A549 (cell line): ENCODE measurements around the gene MAD1L1. TPM values are rescaled to one million over a fixed set of nuclear protein-coding genes. Genes with fewer than 3 reads are reported as not detected.

ENCODE experiments used
- ATAC-seq, 2 experiments: fragments of 200-7000 bp in 1 of 2; fragments of >200 bp in 1 of 2; cut with Nextera tagmentation in 1 of 2; cut with Tn5 transposase in 1 of 2; 3 replicates each; pipeline versions ENCODE4 v1.8.0 to v1.9.1; 2018 to 2020; ENCODE audit warnings: mild to moderate bottlenecking in 1 of 2, moderate library complexity in 1 of 2
- CTCF ChIA-PET: fragments of 300-600 bp; sonication (Branson Sonifier 250); formaldehyde crosslinking; extraction: SDS; loops from one replicate; lab custom pipeline; 2021; ENCODE audit warnings: antibody characterized with exemption, inconsistent platforms; lab: Yijun Ruan, JAX
- POLR2A ChIA-PET: fragments of 350-600 bp; formaldehyde crosslinking; extraction: SDS; loops from one replicate; lab custom pipeline; 2021; ENCODE audit warnings: antibody characterized with exemption, inconsistent platforms; lab: Yijun Ruan, JAX
- DNase-seq, 2 experiments: peaks; one replicate each; pipeline versions ENCODE4 v3.0.0 to v3.0.0-alpha.2; 2011 to 2016; ENCODE audit warnings: low read depth in 1 of 2, low spot score in 1 of 2
- FAIRE-seq: peaks from 2 replicates; lab custom pipeline; 2011; peaks lifted over from hg19 to GRCh38; lab: Jason Lieb, UNC
- H3K27ac ChIP-seq, 2 experiments: fragments of >200 bp; sonication (Bioruptor Twin); formaldehyde crosslinking; 3 replicates each; pipeline ENCODE4 v1.5.1; 2016 to 2017
- H3K4me1 ChIP-seq: fragments of >200 bp; sonication (Bioruptor Twin); formaldehyde crosslinking; 3 replicates; pipeline ENCODE4 v1.6.1; 2016
- H3K4me2 ChIP-seq: fragments of >200 bp; sonication (Bioruptor Twin); formaldehyde crosslinking; 3 replicates; pipeline ENCODE4 v1.6.1; 2016
- H3K4me3 ChIP-seq: fragments of >200 bp; sonication (Bioruptor Twin); formaldehyde crosslinking; 3 replicates; pipeline ENCODE4 v1.5.1; 2016
- H3K9me3 ChIP-seq: fragments of >200 bp; sonication (Bioruptor Twin); formaldehyde crosslinking; 3 replicates; pipeline ENCODE4 v1.6.1; 2016
- CEBPB ChIP-seq, 2 experiments: fragments of >200 bp in 1 of 2; sonication (Bioruptor Twin) in 1 of 2; formaldehyde crosslinking in 1 of 2; IDR thresholded peaks; 2 replicates each; pipeline ENCODE4 v1.6.1; 2012 to 2016
- CHD2 ChIP-seq: fragments of 150-350 bp; IDR thresholded peaks from 2 replicates; pipeline ENCODE4 v1.6.1; 2014; ENCODE audit warnings: low read length; ENCODE audit not compliant: partially characterized antibody
- FOSL2 ChIP-seq, 2 experiments: fragments of 450-650 bp in 1 of 2; fragments of >200 bp in 1 of 2; sonication (Bioruptor Twin) in 1 of 2; formaldehyde crosslinking; IDR thresholded peaks; 2 replicates each; pipeline versions ENCODE4 v1.5.0 to v1.6.1; 2016 to 2020; ENCODE audit warnings: mild to moderate bottlenecking in 1 of 2, moderate library complexity in 1 of 2
- HOXA7 ChIP-seq: fragments of 250-450 bp; sonication (Bioruptor Pico); IDR thresholded peaks from 2 replicates; pipeline ENCODE4 v1.5.0; 2020; ENCODE audit warnings: mild to moderate bottlenecking, moderate library complexity
- KDM5A ChIP-seq: fragments of 200-600 bp; sonication (generic); IDR thresholded peaks from 2 replicates; pipeline ENCODE4 v1.6.1; 2016; ENCODE audit warnings: antibody characterized with exemption, mild to moderate bottlenecking
- MYC ChIP-seq: IDR thresholded peaks from 2 replicates; pipeline ENCODE4 v1.6.1; 2012; ENCODE audit warnings: mild to moderate bottlenecking, inconsistent platforms, low read length, improper control_type of control experiment, borderline replicate concordance
- SMC3 ChIP-seq: fragments of >200 bp; sonication (Bioruptor Twin); formaldehyde crosslinking; IDR thresholded peaks from 3 replicates; pipeline ENCODE4 v1.6.1; 2018; ENCODE audit warnings: inconsistent platforms
- SREBF2 ChIP-seq: fragments of 450-650 bp; IDR thresholded peaks from 2 replicates; pipeline ENCODE4 v1.6.1; 2014; ENCODE audit warnings: mild to moderate bottlenecking, moderate library complexity
- TFCP2L1 ChIP-seq: fragments of 250-450 bp; sonication (Bioruptor Pico); IDR thresholded peaks from 2 replicates; pipeline ENCODE4 v1.5.0; 2021; ENCODE audit warnings: mild to moderate bottlenecking
- ZFP36 ChIP-seq: fragments of 450-650 bp; IDR thresholded peaks from 2 replicates; pipeline ENCODE4 v1.6.1; 2014; ENCODE audit warnings: borderline replicate concordance; ENCODE audit not compliant: partially characterized antibody
- ZSCAN20 ChIP-seq: fragments of 250-450 bp; sonication (Bioruptor Pico); IDR thresholded peaks from 2 replicates; pipeline ENCODE4 v1.8.0; 2022; ENCODE audit warnings: mild to moderate bottlenecking, moderate library complexity
- WGBS: methylation state at CpG from one replicate; pipeline ENCODE4 v1.1.6; 2017; ENCODE audit errors: missing lambda C conversion rate; 5-methylcytosine and 5-hydroxymethylcytosine counted together
- polyA plus RNA-seq, 4 experiments: library from polyadenylated mRNA; depleted of rRNA in 3 of 4; stranded (reverse); fragments of >200 nt; fragmentation: RNase III in 1 of 4; extraction: RNeasy Plus Mini Kit Qiagen cat#74134 plus additional on column Dnase treatment in 1 of 4; gene quantifications; 2 replicates in 3 of 4; 3 replicates in 1 of 4; pipeline ENCODE4 v1.2.3, GENCODE V29; 2011 to 2017
- TF ChIP-seq, protein P1 (sequence below): fragments of >200 bp; sonication (Bioruptor Twin); formaldehyde crosslinking; IDR thresholded peaks from 2 replicates; pipeline ENCODE4 v1.6.1; 2016
- TF ChIP-seq, protein P2 (sequence below): IDR thresholded peaks from 2 replicates; pipeline ENCODE4 v1.6.1; 2012; ENCODE audit warnings: low read depth, borderline replicate concordance

Gene MAD1L1
- polyA plus RNA-seq, 2 of the 4 experiments (the other 2 are of a cell fraction) = 13.6 to 16.6 TPM

DNA sequence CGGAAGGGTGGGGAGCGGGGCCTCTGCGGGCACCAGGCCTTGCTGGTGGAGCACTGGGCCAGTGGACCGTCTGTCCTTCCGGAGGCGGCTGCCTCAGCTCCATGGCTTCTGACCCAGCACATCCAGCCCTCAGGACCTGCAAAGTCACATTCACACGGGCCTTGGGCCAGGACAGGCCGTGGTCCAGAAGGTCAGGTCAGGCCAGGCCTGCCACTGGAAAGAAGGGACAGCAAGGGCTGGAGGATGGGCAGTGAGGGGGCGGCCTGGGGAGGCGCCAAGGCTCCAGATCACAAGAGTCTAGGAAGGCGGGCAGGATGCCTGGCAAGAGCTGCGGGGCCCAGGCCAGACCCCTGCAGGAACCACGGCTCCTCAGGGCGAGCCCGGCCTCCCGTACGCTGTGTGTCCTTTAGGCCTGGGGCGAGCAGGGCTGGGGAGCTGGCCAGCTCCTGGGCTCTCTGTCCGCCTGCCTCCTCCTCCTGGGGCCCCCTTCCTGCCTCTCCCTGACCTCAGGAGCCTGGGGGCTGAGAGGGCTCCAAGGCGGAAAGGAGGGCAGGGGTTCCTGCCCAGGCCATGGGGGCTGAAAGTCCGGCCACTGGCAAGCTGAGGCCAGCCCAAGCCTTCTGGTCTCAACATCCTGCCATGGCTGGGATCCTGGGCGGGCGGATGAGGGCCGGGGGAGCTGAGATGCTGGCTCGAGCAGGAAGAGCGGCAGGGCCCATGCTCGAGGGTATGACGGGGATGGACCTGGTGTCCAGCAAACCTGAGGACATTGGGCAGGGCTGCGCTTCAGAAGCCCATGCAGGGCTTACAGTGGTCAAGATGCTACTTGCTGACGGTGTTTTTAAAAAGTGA, 336.9 kb downstream of the MAD1L1 start:
- Histone ChIP-seq H3K4me2 (no peak overlapping the region), H3K9me3 (no peaks in the 10 kb centered on the region), H3K4me1 (no peaks in the 10 kb centered on the region), H3K27ac (peak overlapping the region in 1 of 2 experiments; percentile 57; a peak in 3 of 6 replicates), H3K4me3 (no peak overlapping the region)
- TF ChIP-seq, protein P1, sequence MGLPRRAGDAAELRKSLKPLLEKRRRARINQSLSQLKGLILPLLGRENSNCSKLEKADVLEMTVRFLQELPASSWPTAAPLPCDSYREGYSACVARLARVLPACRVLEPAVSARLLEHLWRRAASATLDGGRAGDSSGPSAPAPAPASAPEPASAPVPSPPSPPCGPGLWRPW = no peak
- TF ChIP-seq CEBPB (IDR thresholded peaks at IDR 0.05) = no peak
- POLR2A ChIA-PET = no interaction called here
- ATAC-seq (no peak), DNase-seq (no peak), FAIRE-seq (no peak)
- 93% methylated on average over 28 of the region's 30 CpGs for WGBS
- CTCF ChIA-PET = interaction anchor here (1.4 kb wide), 1 partner anchor 13 kb away, joined by 3 read pairs; no protein-coding TSS in a partner anchor

DNA sequence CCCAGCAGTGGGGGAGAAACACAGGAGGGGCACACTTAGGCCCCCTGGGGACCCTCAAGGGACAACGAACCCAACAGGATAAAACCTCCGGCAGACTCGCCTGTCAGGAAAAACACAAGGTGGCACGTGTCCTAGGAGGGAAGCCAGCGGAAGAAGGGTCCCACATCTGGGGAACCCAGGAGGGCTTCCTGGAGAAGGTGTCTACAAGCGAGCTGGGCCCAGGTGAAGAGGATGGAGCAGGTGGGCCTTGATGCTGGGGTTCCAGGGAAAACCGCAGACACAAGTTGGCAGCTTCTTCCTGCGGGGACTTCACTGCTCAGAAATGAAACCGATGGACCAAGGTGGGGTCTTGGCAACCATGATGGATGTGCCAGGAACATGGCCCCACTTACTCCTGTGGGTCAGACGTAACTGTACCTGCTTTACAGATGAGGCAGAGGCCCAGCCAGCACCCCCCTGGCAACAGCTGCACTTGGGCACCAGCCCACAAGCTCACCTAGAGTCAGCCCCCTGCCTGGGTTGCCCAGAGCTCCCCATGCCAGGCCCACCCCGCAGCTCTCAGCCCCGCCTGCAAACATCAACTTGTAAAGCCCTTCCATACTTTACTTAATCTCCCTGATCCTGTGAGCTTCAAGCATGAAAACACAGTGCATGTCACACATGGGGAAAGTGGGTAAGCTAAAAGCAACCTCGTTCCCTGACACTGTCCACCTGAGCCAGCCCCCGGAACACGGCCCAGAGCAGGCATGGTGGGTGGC, 337.7 kb downstream of the MAD1L1 start:
- FAIRE-seq = no peak
- no peak overlapping the region for H3K4me3 ChIP-seq
- POLR2A ChIA-PET = no interaction called here
- WGBS = 93% methylated on average over 15 of the region's 15 CpGs
- no peaks in the 10 kb centered on the region for H3K9me3 ChIP-seq
- no peaks in the 10 kb centered on the region for H3K4me1 ChIP-seq
- no peak for DNase-seq
- peak overlapping the region in 1 of 2 experiments; percentile 57; a peak in 1 of 6 replicates for H3K27ac ChIP-seq
- TF ChIP-seq SREBF2 = no peak
- TF ChIP-seq ZFP36 = peak; percentile 4
- TF ChIP-seq, all 56 proteins: peak for 1
- no peak for ATAC-seq
- CTCF ChIA-PET = interaction anchor here (1.4 kb wide), 1 partner anchor 12 kb away, joined by 3 read pairs; no protein-coding TSS in a partner anchor
- no peak overlapping the region for H3K4me2 ChIP-seq

DNA sequence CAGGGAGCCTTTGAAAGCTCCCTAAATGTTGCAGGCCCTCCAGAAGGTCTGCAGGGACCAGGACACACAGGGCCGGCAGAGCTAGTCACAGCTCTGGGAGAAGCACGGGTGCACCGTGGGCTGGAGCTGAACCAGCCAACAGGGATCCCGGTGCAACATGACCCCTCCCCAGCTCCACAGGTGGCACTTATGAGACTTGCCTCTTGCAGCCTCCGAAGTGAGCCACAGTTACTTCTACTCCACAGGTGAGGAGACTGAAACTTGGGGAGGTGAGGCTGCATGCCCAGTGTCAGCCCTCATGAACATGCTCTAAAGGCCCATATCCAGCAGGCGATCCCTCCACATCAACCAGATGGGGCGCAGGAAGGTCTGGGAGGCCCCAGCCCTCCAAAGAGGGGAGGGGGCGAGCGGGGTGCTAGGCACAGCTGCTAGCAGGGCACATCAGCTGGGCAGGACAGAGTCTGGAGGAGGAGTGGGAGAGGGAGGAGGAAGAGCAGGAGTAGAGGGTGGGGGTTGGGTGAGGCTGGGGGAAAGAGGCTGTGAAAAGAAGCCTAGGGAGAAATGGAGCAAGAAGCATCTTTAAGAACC, 338.3 kb downstream of the MAD1L1 start:
- ATAC-seq (no peak), FAIRE-seq (no peak), DNase-seq (no peak)
- TF ChIP-seq, protein P1 = no peak
- TF ChIP-seq HOXA7 (CRISPR knock-in tag) (no peak), CHD2 (no peak), MYC (no peak), KDM5A (no peak), SMC3 (no peak), TFCP2L1 (CRISPR knock-in tag) (no peak), ZSCAN20 (no peak)
- TF ChIP-seq, protein P2, sequence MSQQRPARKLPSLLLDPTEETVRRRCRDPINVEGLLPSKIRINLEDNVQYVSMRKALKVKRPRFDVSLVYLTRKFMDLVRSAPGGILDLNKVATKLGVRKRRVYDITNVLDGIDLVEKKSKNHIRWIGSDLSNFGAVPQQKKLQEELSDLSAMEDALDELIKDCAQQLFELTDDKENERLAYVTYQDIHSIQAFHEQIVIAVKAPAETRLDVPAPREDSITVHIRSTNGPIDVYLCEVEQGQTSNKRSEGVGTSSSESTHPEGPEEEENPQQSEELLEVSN = no peak
- Histone ChIP-seq H3K4me3 (no peak overlapping the region), H3K27ac (no peak overlapping the region), H3K4me2 (no peak overlapping the region), H3K4me1 (no peaks in the 10 kb centered on the region), H3K9me3 (no peaks in the 10 kb centered on the region)
- ChIA-PET POLR2A (no interaction called here), CTCF (interaction anchor here (0.6 kb wide), 1 partner anchor 10 kb away, joined by 3 read pairs; no protein-coding TSS in a partner anchor)
- WGBS = 96% methylated on average over 6 of the region's 9 CpGs

DNA sequence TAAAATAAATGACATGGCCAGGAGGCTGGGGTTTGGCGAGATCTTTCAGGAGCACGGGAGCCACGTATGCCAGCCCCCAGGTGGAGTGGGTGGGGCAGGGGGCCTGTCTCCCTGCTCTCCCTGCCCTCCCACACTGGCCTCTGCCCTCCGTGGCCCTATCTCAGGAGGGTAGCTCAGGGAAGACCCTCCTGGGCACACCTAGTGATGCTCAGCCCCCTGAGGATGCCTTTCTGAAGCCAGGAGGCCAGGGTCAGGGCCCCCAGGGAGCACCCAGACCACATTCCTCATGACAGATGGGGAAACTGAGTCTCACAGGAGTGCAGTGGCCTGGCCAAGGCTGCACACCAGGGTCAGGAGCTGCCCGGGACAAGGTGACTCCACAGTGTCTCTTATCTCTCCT, 339.3 kb downstream of the MAD1L1 start:
- FAIRE-seq (no peak), ATAC-seq (no peak), DNase-seq (no peak)
- 93% methylated on average over 5 of the region's 5 CpGs for WGBS
- TF ChIP-seq SMC3 (no peak), MYC (no peak), FOSL2 (IDR thresholded peaks at IDR 0.05) (no peak), FOSL2 (CRISPR knock-in tag; IDR thresholded peaks at IDR 0.05) (no peak)
- Histone ChIP-seq H3K4me1 (no peaks in the 10 kb centered on the region), H3K9me3 (no peaks in the 10 kb centered on the region), H3K27ac (no peak overlapping the region), H3K4me2 (no peak overlapping the region), H3K4me3 (no peak overlapping the region)
- CTCF ChIA-PET = interaction anchor here (1.1 kb wide), 1 partner anchor 153 kb away, joined by 3 read pairs; no protein-coding TSS in a partner anchor
- POLR2A ChIA-PET = no interaction called here
